CD14-positive monocyte (primary cell): ENCODE measurements around the gene BMPR1B. TPM values are rescaled to one million over a fixed set of nuclear protein-coding genes. Genes with fewer than 3 reads are reported as not detected.

Experiments used
- DNase-seq, 3 donors: peaks; one replicate each; pipeline ENCODE4 v3.0.0-alpha.2; 2011 to 2022
- H2AFZ ChIP-seq: 2 replicates; pipeline ENCODE4 v1.6.0; 2012; ENCODE audit warnings: mild to moderate bottlenecking, low read depth, low read length, inconsistent platforms; ENCODE audit not compliant: insufficient read depth, poor library complexity, severe bottlenecking
- H3K27ac ChIP-seq, 2 donors: 1 replicate in 1 of 2; 2 replicates in 1 of 2; pipeline ENCODE4 v1.5.1; 2012 to 2013; ENCODE audit warnings: low read length in 2 of 2, control low read depth in 1 of 2, inconsistent platforms in 1 of 2, low read depth in 1 of 2, mild to moderate bottlenecking in 1 of 2
- H3K27me3 ChIP-seq, 2 donors: one replicate each; pipeline versions ENCODE4 v1.6.0 to v1.6.1; 2011 to 2013; ENCODE audit warnings: low read length in 2 of 2; ENCODE audit not compliant: control insufficient read depth in 2 of 2, insufficient read depth in 2 of 2
- H3K36me3 ChIP-seq, 2 donors: replicated peaks in 1 of 2; 1 replicate in 1 of 2; 2 replicates in 1 of 2; pipeline versions ENCODE4 v1.5.1 to v1.6.1; 2012 to 2013; ENCODE audit warnings: low read length in 2 of 2, control low read depth in 1 of 2, inconsistent platforms in 1 of 2, mild to moderate bottlenecking in 1 of 2; ENCODE audit not compliant: insufficient read depth in 2 of 2, control insufficient read depth in 1 of 2
- H3K4me1 ChIP-seq, 2 donors: 1 replicate in 1 of 2; 2 replicates in 1 of 2; pipeline versions ENCODE4 v1.5.1 to v1.6.1; 2012 to 2013; ENCODE audit warnings: low read length in 2 of 2, control low read depth in 1 of 2, inconsistent platforms in 1 of 2, mild to moderate bottlenecking in 1 of 2, moderate library complexity in 1 of 2; ENCODE audit not compliant: insufficient read depth in 2 of 2, control insufficient read depth in 1 of 2
- H3K4me2 ChIP-seq: replicated peaks from 2 replicates; pipeline ENCODE3; 2012; ENCODE audit warnings: low read length, moderate library complexity, mild to moderate bottlenecking; ENCODE audit not compliant: poor library complexity, severe bottlenecking; ENCODE audit errors: extremely low read depth
- H3K4me3 ChIP-seq, 3 experiments: fragments of 200-600 bp in 1 of 3; sonication (generic) in 1 of 3; replicated peaks in 1 of 3; 1 replicate in 2 of 3; 2 replicates in 1 of 3; pipeline ENCODE4 v1.5.1; 2011 to 2013; ENCODE audit warnings: low read length in 3 of 3, mild to moderate bottlenecking in 3 of 3, control low read depth in 2 of 3, low read depth in 2 of 3, inconsistent platforms in 1 of 3, moderate library complexity in 1 of 3
- H3K79me2 ChIP-seq: 2 replicates; pipeline ENCODE4 v1.6.0; 2012; ENCODE audit warnings: mild to moderate bottlenecking, control low read depth, inconsistent platforms, low read length, moderate library complexity; ENCODE audit not compliant: insufficient read depth
- H3K9ac ChIP-seq: 2 replicates; pipeline ENCODE4 v1.6.0; 2017; ENCODE audit warnings: low read length, mild to moderate bottlenecking; ENCODE audit not compliant: insufficient read depth, poor library complexity, severe bottlenecking
- H3K9me3 ChIP-seq, 2 donors: replicated peaks in 1 of 2; 1 replicate in 1 of 2; 2 replicates in 1 of 2; pipeline versions ENCODE4 v1.5.1 to v1.6.1; 2012 to 2013; ENCODE audit warnings: low read length in 2 of 2, control low read depth in 1 of 2; ENCODE audit not compliant: control insufficient read depth in 1 of 2, insufficient read depth in 1 of 2
- H4K20me1 ChIP-seq: 2 replicates; pipeline ENCODE4 v1.6.0; 2012; ENCODE audit warnings: mild to moderate bottlenecking, low read length, control low read depth, moderate library complexity; ENCODE audit not compliant: insufficient read depth
- H3K27ac Mint-ChIP-seq, 7 donors: one replicate each; pipeline ENCODE4 v1.8.0; 2020; ENCODE audit warnings: mild to moderate bottlenecking in 7 of 7, mixed read lengths in 7 of 7, moderate library complexity in 6 of 7, inconsistent platforms in 2 of 7
- H3K27me3 Mint-ChIP-seq, 3 donors: one replicate each; pipeline ENCODE4 v1.8.0; 2021 to 2022; ENCODE audit warnings: low read depth in 3 of 3, mild to moderate bottlenecking in 3 of 3, mixed read lengths in 3 of 3, moderate library complexity in 3 of 3, inconsistent platforms in 1 of 3
- H3K36me3 Mint-ChIP-seq, 2 donors: one replicate each; pipeline ENCODE4 v1.8.0; 2020; ENCODE audit warnings: mixed read lengths in 2 of 2, inconsistent platforms in 1 of 2, mild to moderate bottlenecking in 1 of 2
- H3K4me1 Mint-ChIP-seq: one replicate; pipeline ENCODE4 v1.8.0; 2020; ENCODE audit warnings: mild to moderate bottlenecking, mixed read lengths
- H3K4me3 Mint-ChIP-seq, 2 donors: one replicate each; pipeline ENCODE4 v1.8.0; 2020; ENCODE audit warnings: mild to moderate bottlenecking in 2 of 2, mixed read lengths in 2 of 2, moderate library complexity in 1 of 2
- H3K9me3 Mint-ChIP-seq, 7 donors: one replicate each; pipeline ENCODE4 v1.8.0; 2020 to 2022; ENCODE audit warnings: mixed read lengths in 7 of 7, mild to moderate bottlenecking in 6 of 7, moderate library complexity in 6 of 7, inconsistent platforms in 2 of 7
- WGBS: methylation state at CpG from one replicate; pipeline ENCODE4 v1.1.5; 2013; ENCODE audit warnings: missing lambda C conversion rate; ENCODE audit not compliant: insufficient coverage; 5-methylcytosine and 5-hydroxymethylcytosine counted together
- intact Hi-C, 2 donors: fragments of 100-400 bp; cut with micrococcal nuclease; formaldehyde crosslinking; loops; one replicate each; pipeline versions ENCODE4 v1.15.0 to v1.15.1; 2023
- polyA plus RNA-seq, 3 donors: library from polyadenylated mRNA; depleted of rRNA in 1 of 3; unstranded in 2 of 3; stranded (reverse) in 1 of 3; fragments of 300-500 nt in 2 of 3; fragments of >200 nt in 1 of 3; fragmentation: Illumina TruSeq in 2 of 3; gene quantifications; 1 replicate in 2 of 3; 2 replicates in 1 of 3; pipeline ENCODE4 v1.2.3, GENCODE V29; 2012 to 2021
- TF ChIP-seq, protein P1 (sequence below): fragments of 200-600 bp; IDR thresholded peaks from one replicate; pipeline ENCODE4 v1.8.0; 2022; ENCODE audit warnings: antibody characterized with exemption, mild to moderate bottlenecking

The BMPR1B gene
- polyA plus RNA-seq, 3 donors = not detected

DNA sequence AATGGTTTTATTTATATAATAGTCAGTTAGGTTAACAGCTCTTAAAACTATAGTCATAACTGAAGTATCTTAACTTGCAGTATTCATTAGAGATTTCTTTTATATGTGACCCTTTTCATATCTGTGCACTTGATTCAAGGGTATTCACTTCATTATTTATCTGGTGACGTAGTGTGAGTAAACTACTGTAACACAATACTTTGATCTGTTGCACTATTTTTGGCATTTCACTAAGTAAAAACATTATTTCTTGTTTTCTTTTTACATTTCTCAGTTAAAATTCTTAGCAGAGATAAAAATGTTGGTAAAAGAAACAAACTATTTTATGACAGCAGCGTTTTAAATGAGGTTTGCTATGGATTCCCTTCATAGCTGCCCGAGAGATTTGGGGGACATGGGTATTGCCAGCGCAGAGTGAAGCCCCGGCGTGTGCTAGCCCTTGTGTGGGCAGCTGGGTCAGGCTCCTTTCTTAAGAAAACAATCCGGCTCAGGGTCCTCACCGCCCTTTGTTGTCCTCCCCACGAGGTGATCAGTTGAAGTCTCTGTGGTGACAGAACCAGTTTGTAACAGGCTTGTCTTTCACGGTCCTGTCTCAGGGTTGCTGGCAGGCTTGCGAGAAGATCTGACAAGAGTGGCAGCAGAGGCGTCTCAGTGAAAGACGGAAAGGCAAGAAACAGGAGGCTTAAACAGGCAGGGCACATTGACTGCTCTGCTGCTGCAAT, 293.4 kb downstream of the BMPR1B start:
- Histone ChIP-seq H3K27me3 (no peaks in the 10 kb centered on the region), H3K4me1 (no peaks in the 10 kb centered on the region), H3K9ac (no peak overlapping the region), H3K9me3 (no peaks in the 10 kb centered on the region), H3K4me3 (no peak overlapping the region), H3K79me2 (no peaks in the 10 kb centered on the region), H3K4me2 (no peak overlapping the region), H2AFZ (no peak overlapping the region), H3K36me3 (no peaks in the 10 kb centered on the region), H3K27ac (no peak overlapping the region), H4K20me1 (no peaks in the 10 kb centered on the region)
- TF ChIP-seq, protein P1, sequence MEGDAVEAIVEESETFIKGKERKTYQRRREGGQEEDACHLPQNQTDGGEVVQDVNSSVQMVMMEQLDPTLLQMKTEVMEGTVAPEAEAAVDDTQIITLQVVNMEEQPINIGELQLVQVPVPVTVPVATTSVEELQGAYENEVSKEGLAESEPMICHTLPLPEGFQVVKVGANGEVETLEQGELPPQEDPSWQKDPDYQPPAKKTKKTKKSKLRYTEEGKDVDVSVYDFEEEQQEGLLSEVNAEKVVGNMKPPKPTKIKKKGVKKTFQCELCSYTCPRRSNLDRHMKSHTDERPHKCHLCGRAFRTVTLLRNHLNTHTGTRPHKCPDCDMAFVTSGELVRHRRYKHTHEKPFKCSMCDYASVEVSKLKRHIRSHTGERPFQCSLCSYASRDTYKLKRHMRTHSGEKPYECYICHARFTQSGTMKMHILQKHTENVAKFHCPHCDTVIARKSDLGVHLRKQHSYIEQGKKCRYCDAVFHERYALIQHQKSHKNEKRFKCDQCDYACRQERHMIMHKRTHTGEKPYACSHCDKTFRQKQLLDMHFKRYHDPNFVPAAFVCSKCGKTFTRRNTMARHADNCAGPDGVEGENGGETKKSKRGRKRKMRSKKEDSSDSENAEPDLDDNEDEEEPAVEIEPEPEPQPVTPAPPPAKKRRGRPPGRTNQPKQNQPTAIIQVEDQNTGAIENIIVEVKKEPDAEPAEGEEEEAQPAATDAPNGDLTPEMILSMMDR = no peak
- H3K27ac Mint-ChIP-seq = no peak overlapping the region
- peaks cover 0 to 1% (median 0%) of the 10 kb centered on the region in 3 donors for H3K27me3 Mint-ChIP-seq
- 94% methylated on average over 12 of the region's 13 CpGs for WGBS
- H3K4me1 Mint-ChIP-seq = no peaks in the 10 kb centered on the region
- intact Hi-C loops = no loop called here
- no peaks in the 10 kb centered on the region for H3K36me3 Mint-ChIP-seq
- peaks cover 0 to 3% (median 0%) of the 10 kb centered on the region in 7 donors for H3K9me3 Mint-ChIP-seq
- no peak overlapping the region for H3K4me3 Mint-ChIP-seq
- DNase-seq = no peak

- Histone ChIP-seq H2AFZ (no peak overlapping the region), H3K4me1 (no peaks in the 10 kb centered on the region), H3K4me2 (no peak overlapping the region), H3K27ac (no peak overlapping the region), H3K79me2 (no peaks in the 10 kb centered on the region), H3K9me3 (no peaks in the 10 kb centered on the region), H3K27me3 (no peaks in the 10 kb centered on the region), H3K36me3 (no peaks in the 10 kb centered on the region), H4K20me1 (no peaks in the 10 kb centered on the region), H3K4me3 (no peak overlapping the region), H3K9ac (no peak overlapping the region)
- peaks cover 0 to 1% (median 0%) of the 10 kb centered on the region in 3 donors for H3K27me3 Mint-ChIP-seq
- no peak overlapping the region for H3K27ac Mint-ChIP-seq
- H3K4me3 Mint-ChIP-seq = no peak overlapping the region
- intact Hi-C loops = no loop called here
- WGBS = no CpG with 5 or more reads among the region's 2 CpGs
- peaks cover 0 to 3% (median 0%) of the 10 kb centered on the region in 7 donors for H3K9me3 Mint-ChIP-seq
- no peak for DNase-seq
- no peaks in the 10 kb centered on the region for H3K36me3 Mint-ChIP-seq
- TF ChIP-seq, protein P1 = no peak
- H3K4me1 Mint-ChIP-seq = no peaks in the 10 kb centered on the region
These were observed 293.9 kb downstream of the BMPR1B start for GRCh38 chr4:95051702-95052020.
